SIG-M5 (cell line): ENCODE results near the gene RYR3.
"Not testable (repeated sequence)": the region's sequence is repeated elsewhere in the genome, so short reads cannot be mapped to it uniquely, and the experiment has no call there.

Experiments
- DNase-seq: peaks from one replicate; lab custom pipeline; 2025; lab: John Stamatoyannopoulos, UW

RYR3 gene

DNA sequence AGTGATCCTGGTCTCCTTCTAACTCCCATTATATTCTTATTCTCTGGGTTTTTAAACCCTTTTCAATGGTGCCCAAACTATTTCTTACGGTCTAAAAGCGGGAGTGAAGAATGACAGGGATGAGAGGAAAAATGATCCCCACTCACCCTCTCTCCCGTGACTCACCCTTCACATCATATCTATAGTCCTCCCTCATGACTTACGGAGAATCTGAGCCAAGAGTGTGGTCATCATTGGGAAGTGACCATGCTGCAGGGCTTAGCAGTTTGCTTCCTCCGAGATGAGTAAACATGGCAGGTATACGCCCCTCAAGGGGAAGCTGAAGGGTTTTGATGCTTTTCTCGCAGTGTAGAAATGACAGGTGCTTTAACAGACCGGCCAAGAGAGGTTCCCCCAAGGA is 274.0 kb downstream of the RYR3 start:
- no peak for DNase-seq

DNA sequence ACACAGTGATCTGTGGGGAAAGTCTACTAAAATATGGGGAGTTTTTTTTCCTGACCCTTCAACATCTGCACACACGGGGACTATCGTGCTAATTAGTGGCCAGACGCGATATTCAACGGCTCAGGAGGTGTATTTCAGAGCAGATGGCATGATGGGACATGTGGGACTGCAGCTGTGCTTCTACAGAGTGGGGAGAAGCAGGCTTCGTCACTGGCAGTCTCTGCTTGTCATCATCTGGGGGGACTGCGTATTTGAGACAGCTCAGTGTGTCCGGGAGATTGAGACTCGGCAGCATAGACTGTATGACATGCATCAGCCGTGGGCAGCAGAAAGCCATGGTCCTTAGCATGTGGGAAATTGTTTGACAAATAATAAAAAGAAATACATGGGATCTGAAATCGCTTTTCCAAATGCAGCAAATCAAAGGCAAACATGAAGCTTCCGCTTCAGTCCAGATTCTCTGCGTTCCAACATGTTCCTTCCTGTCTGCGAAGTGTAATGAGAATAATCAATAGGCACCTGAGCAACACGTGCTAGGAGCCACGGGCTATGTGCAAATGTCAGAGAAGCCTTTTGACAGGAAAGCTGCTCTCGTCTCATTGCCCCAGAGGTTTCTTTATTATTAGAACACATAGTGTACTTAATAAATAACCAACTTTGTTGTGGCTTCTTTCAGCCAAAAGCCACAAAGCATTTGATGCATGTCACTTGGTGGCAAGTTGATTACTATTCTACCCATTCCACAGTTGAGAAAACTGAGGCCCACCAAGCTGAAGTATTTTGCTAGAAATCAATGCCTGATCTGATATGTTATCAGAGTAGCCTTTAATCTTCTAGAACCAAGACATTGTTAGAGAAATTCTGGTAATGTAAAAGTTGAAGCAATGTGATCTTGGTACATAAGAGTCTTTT is 276.3 kb downstream of the RYR3 start:
- DNase-seq = no peak

- DNase-seq = no peak
These were observed 277.0 kb downstream of the RYR3 start for GRCh38 chr15:33587773-33588172.

DNA sequence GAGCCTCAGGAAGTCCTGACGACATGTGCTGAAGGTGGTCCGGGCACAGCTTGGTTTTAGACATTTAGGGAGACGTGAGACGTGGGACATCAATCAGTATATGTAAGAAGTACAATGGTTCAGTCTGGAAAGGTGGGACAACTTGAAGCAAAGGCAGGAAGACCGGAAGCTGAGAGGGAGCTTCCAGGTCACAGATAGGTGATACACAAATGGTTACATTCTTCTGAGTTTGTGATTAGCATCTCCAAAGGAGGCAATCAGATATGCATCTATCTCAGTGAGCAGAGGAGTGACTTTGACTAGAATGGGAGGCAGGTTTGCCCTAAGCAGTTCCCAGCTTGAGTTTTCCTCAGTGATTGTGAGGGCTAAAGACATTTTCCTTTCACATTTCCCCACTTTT is 282.1 kb downstream of the RYR3 start:
- no peak for DNase-seq

GRCh38 chr15:33598382-33598781 is 287.6 kb downstream of the RYR3 start:
- DNase-seq = not testable (repeated sequence)

GRCh38 chr15:33600212-33600611 is 289.4 kb downstream of the RYR3 start:
- DNase-seq = no peak

- no peak for DNase-seq
These were observed 290.7 kb downstream of the RYR3 start for GRCh38 chr15:33601461-33601860.

DNA sequence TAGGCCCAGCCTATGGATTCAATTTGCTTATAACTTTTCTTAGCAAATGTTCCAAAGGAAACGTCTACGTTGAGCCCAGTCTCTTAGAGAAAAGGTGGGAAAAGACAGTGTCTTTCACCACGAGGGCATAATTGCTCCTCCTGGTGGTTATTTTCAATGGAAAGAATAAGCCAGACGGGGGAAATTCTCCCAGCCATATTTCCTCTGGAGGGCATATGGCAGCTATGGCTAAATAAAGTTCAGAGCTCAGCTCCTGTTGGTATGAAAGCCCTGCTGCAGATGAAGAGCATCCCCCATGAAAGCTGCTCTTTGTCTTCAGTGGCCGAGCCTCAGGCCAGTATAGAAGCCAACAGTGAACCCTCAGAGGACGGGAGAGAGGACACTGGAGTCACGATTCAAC is 297.9 kb downstream of the RYR3 start:
- DNase-seq = no peak

- DNase-seq = no peak
These were observed 302.0 kb downstream of the RYR3 start for GRCh38 chr15:33612721-33613304.

DNA sequence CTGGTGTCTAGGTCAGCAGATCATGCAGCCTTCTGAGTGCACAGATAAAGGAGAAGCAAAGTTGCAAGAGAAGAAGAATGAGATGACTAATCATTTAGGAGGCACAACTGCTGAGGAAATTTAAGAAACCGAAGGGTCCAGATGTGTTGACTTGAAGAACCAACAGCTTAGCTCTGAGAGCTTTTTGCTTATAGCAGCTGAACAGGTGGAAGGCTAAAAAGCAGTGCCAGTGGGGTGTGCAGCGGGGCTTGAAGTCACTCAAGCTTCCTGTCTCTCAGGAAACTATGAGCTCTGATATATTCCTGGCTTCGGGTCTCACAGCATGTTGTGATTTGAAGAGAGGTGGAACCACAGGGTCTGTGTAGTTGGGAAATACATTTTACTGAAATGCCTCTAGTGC is 305.7 kb downstream of the RYR3 start:
- DNase-seq = no peak

- DNase-seq = no peak
These were observed 307.6 kb downstream of the RYR3 start for GRCh38 chr15:33618350-33618749.

GRCh38 chr15:33621141-33621540 is 310.4 kb downstream of the RYR3 start:
- DNase-seq = no peak

- no peak for DNase-seq
These were observed 312.2 kb downstream of the RYR3 start for GRCh38 chr15:33623010-33623409.

DNA sequence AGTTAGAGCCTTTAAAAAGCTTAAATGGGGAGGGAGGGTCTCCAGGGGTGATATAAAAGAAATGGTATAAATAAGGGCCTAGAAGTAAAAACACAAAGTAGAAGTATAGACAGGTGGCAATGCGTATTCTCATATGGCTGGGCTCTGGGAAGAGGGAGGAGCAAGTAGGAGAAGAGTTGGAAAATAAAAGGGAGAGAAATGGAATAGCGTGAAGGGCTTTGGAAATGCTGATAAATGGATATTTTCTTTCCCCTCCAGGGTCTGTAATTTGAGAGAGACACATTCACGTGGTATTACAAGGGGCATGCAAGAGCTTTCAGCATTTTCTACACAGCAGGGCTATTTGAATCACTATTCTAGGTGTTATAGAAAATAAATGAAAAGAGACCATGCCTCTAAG is 313.7 kb downstream of the RYR3 start:
- no peak for DNase-seq

DNA sequence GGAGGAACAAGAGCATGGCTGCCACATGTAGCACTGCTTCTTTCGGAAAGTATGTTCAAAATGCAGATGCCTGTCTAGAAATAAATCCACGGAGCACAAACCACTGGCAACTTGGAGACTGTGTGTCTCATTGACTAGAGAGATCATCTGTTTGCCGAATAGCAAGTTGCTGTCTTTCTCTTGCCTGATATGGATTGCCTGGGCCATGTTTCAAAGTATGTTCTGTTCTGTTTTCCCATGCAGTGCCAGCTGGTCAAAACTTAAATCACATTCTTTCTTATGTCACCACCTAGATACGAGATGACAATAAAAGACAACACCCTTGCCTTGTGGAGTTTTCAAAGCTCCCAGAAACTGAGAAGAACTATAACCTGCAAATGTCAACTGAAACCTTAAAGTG is 318.9 kb downstream of the RYR3 start:
- DNase-seq = no peak

- DNase-seq = no peak
These were observed 325.5 kb downstream of the RYR3 start for GRCh38 chr15:33636234-33636633.

GRCh38 chr15:33636958-33637357 is 326.2 kb downstream of the RYR3 start:
- DNase-seq = no peak

- no peak for DNase-seq
These were observed 327.7 kb downstream of the RYR3 start for GRCh38 chr15:33638453-33638852.

- no peak for DNase-seq
These were observed 328.3 kb downstream of the RYR3 start for GRCh38 chr15:33639051-33639450.

DNA sequence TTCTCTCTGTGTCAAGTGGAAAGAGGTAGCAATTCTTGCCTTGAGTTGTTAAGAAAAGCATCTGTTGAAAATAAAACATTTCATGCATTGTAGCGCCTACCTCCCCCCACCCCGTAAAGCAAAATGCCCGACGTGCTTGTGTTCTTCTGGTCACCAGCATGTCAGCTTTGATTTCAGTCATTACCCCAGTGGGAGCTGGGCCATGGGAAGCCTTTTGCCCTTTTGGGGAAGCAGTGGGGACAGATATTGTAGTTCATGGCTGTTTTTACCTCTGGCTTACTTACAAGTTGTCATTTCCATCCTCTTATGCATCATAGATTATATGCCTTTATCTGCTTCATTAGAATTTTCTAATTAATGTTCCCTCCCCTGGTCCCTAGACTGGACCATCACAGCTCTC is 328.7 kb downstream of the RYR3 start:
- no peak for DNase-seq

- no peak for DNase-seq
These were observed 329.2 kb downstream of the RYR3 start for GRCh38 chr15:33639978-33640377.

- DNase-seq = no peak
These were observed 330.3 kb downstream of the RYR3 start for GRCh38 chr15:33641069-33641468.

- DNase-seq = no peak
These were observed 333.5 kb downstream of the RYR3 start for GRCh38 chr15:33644304-33644703.

GRCh38 chr15:33646744-33647143 is 336.0 kb downstream of the RYR3 start:
- no peak for DNase-seq
